8988T (cell line): ENCODE data around the gene AMDHD1.

ENCODE experiments used
- DNase-seq: peaks from one replicate; pipeline ENCODE4 v3.0.0; 2011

Gene AMDHD1

DNA sequence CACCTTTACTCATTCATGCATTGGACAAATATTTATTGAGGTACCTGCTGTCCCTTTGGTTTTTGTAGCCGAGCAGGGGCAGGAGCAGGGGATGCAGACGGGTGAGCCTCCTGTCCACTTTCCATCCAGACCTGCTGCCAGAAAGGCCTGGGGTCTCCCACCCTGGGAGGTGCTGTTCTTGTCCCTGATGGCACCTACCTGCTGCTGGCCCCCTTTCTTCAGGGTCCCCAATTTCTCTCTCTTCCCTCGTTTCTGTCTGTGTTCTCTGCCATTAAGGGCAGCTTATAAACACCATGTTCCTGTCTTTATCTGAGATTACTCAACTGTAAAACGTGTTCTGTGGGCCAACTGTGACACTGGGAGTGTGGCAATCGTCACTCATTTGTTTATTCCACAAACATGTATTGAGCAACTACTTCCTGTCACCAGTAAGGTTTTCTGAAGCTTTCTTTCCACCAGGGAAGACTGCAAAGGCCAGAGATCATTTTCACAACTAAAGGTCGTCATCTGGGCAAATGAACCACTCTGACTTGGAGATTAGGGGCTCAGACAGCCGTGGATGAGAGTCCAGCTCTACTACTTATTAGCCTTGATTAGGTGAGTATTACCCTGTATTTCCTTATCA lies 53.0 kb downstream of the AMDHD1 start, which contains the start of gene HAL:
HAL (minus strand) TSS at position 311 of the 625 bp plus-strand sequence. CDS start 434 bp downstream, outside the sequence.
- DNase-seq = no peak

DNA sequence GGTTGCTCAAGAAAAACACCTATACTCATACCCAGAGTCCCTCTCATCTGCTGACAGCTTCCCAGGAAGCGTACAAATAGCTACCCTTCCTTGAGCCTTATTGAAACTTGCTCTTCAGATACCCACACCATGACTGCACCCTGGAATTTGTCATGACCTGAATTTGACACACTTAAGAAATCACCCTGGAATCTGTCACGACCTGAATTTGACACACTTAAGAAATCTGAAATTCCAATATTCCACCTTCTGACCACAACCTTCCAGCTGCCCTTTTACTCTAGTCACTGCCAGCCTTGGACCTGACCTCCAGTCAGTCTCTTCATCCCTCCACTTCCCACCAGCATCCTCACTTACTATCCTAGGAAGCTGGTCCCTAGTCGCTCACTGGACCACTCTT lies 54.1 kb downstream of the AMDHD1 start:
- DNase-seq = no peak

- DNase-seq = no peak
Measured at GRCh38 chr12:95997911-95998510, 54.9 kb downstream of the AMDHD1 start.

- DNase-seq = peak; percentile 19
Measured at GRCh38 chr12:95998611-95999286, 55.6 kb downstream of the AMDHD1 start.

GRCh38 chr12:95999484-95999883 lies 56.4 kb downstream of the AMDHD1 start:
- no peak for DNase-seq

GRCh38 chr12:96000858-96001257 lies 57.7 kb downstream of the AMDHD1 start:
- no peak for DNase-seq

DNA sequence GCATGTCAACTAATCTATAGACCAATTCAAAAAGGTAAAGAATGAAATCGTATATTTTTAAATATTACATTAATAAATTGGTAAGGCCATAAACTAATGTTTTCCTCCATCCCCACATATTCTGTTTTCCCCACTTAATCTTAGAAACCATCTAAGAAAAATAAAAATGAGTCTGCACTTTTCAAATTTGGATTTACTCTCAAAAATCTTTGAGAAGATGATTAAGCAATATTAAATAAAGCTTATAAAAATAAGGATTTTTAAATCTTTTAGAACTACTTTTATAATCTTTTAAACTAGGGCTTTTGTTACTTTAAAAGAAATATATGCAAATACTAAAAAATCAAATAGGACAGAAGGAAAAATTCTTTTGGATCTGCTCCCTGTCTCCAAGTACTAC lies 63.6 kb downstream of the AMDHD1 start:
- no peak for DNase-seq

DNA sequence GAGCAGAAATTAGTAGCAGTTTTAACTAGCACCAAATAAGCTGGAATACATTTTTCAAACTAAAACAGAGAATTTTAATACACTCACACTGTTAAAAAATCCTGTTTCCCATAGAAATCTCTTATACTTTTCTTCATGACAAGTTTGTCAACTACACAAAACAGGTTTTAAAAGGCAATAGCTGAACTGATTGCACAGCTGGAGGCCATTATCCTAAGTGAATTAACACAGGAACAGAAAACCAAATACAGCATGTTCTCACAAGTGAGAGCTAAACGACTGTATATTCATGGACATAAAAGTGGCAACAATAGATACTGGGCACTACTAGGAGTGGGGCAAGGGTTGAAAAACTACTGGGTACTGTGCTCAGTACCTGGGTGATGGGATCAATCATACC lies 64.6 kb downstream of the AMDHD1 start:
- no peak for DNase-seq

GRCh38 chr12:96014943-96015599 lies 71.9 kb downstream of the AMDHD1 start:
- no peak for DNase-seq

GRCh38 chr12:96015672-96016071 lies 72.5 kb downstream of the AMDHD1 start:
- no peak for DNase-seq
